ENCODE measurements around the gene AFDN.

GRCh38 chr6:167957626-167958025, 130.9 kb downstream of the AFDN start:
- TF ChIP-seq CTCF (IDR thresholded peaks at IDR 0.05; ENCODE audit: poor library complexity) (no peak), EZH2 (IDR thresholded peaks at IDR 0.05; ENCODE audit: borderline replicate concordance) (no peak)
